IPS-18c (cell line): ENCODE data around the gene PPP1R3G.
"Not testable (repeated sequence)": the region's sequence is repeated elsewhere in the genome, so short reads cannot be mapped to it uniquely, and the experiment has no call there.

Source experiments
- H3K4me3 ChIP-seq: 2 replicates; pipeline ENCODE4 v1.7.0; 2013; ENCODE audit warnings: low read depth, mild to moderate bottlenecking, low read length, moderate library complexity; ENCODE audit not compliant: insufficient read depth
- H3K9me3 ChIP-seq: one replicate; pipeline ENCODE4 v1.6.1; 2013; ENCODE audit warnings: mild to moderate bottlenecking, low read length, moderate library complexity; ENCODE audit not compliant: control insufficient read depth, insufficient read depth

The PPP1R3G gene

GRCh38 chr6:5084781-5085647 is at the start of gene PPP1R3G:
TSS of gene PPP1R3G (plus strand) at chr6:5085341. CDS start at chr6:5085486, 145 bp downstream.
- H3K9me3 ChIP-seq: peaks cover 4% of the 10 kb centered on the region
- peak within 1 kb of the TSS; percentile 67 for H3K4me3 ChIP-seq

GRCh38 chr6:5036269-5036668 is 48.9 kb upstream of the PPP1R3G start:
- Histone ChIP-seq H3K4me3 (peak overlapping the region; percentile 15; the same call in 1 of the 2 replicates), H3K9me3 (no peaks in the 10 kb centered on the region)

DNA sequence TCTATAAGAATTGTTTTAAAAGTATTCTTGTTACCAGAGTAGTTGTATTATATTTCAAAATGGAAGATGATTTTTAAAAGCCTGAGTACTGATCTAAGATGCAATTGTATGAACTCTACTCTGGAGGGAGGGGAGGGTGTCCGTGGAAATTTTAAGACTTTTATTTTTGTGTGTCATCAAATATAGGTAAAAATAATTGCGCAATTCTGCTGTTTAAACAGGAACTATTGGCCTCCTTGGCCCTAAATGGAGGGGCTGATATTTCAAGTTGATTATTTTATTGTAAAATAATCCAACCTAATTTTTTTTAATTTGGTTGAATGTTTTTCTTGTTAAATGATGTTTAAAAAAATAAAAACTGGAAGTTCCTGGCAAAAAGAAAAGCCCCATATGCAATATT is 43.2 kb upstream of the PPP1R3G start:
- H3K9me3 ChIP-seq: no peaks in the 10 kb centered on the region
- no peak overlapping the region for H3K4me3 ChIP-seq

DNA sequence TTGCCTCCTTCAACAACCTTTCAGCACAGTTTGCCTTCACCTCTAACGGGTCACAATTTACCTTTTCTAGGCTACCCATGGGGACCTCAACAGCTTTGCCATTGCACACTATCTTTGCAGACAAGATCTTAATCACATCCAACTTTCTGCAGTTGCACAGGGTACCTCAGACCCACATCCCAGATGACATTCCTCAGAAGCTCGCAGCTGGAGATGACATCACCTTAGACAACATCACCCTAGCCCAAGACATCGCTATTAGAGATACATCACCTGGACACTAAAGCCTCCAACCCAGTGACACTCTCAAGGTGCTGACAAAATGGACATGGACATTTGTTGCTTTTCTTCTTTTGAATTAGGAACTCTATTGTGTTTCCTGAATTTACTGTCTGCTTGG is 42.7 kb upstream of the PPP1R3G start:
- Histone ChIP-seq H3K4me3 (no peak overlapping the region), H3K9me3 (no peaks in the 10 kb centered on the region)

- H3K4me3 ChIP-seq: no peak overlapping the region
Observed at GRCh38 chr6:5044866-5045265, 40.3 kb upstream of the PPP1R3G start.

DNA sequence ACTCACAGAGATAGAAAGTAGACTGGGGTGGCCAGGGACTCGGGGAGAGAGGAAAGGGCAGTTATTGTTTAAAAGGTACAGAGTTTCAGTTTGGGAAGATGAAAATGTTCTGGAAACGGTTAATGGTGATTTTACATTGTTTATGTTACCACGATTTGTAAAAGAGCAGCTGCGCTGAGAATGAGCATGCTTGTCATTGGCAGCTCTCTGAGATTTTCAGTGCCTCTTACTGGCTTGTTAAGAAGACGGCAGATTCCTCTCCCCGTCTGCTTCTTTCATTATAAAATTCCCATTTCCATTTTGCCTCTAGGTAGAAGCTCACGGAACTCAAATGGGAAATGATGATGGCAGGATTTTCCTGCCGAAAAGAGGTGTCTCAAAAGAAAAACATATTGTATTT is 39.7 kb upstream of the PPP1R3G start:
- no peaks in the 10 kb centered on the region for H3K9me3 ChIP-seq
- H3K4me3 ChIP-seq: no peak overlapping the region

More at GRCh38 chr6:5044866-5045265, 40.3 kb upstream of the PPP1R3G start:
- H3K9me3 ChIP-seq: no peaks in the 10 kb centered on the region

DNA sequence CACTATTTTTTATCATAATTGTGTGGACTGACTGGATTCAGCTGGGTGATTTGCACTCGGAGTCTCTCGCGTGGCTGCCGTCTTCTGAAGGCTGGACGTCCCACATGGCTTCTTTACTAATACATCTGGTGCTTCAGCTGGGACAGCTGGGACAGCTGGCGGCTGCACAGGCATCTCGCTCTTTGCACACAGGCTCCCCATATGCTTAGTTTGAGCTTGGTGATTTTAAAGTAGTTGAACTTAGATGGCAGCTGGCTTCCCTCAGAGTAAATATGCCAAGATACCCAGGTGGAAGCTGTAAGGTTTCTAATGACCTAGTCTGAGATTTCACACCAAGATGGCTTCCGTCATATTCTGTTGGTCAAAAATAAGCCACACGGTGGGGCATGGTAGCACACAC is 38.7 kb upstream of the PPP1R3G start:
- Histone ChIP-seq H3K4me3 (no peak overlapping the region), H3K9me3 (no peaks in the 10 kb centered on the region)

DNA sequence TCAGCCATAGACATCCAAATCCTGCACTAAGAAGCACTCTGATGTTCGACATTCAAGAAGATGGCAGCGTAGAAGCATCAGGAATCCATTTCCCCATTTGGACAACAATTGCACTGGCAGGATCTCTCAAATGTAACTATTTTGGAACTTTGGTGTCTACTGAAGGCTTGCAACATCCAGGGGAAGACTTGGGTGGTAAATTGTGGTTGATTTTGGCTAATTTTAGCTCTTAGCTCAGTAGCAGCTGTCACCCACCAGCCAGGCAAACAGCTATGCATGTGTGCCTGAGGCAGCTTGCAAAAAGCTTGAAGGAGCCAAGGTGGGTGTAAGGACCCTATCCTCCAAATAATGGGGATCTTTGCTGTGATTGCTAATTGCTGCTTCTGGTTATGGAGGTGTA is 35.1 kb upstream of the PPP1R3G start:
- Histone ChIP-seq H3K4me3 (no peak overlapping the region), H3K9me3 (peaks cover 6% of the 10 kb centered on the region)

- H3K4me3 ChIP-seq: no peak overlapping the region
Observed at GRCh38 chr6:5051394-5051793, 33.7 kb upstream of the PPP1R3G start.

GRCh38 chr6:5053038-5053437 is 32.1 kb upstream of the PPP1R3G start:
- Histone ChIP-seq H3K9me3 (peaks cover 7% of the 10 kb centered on the region), H3K4me3 (no peak overlapping the region)

More at GRCh38 chr6:5051394-5051793, 33.7 kb upstream of the PPP1R3G start:
- H3K9me3 ChIP-seq: peaks cover 7% of the 10 kb centered on the region

DNA sequence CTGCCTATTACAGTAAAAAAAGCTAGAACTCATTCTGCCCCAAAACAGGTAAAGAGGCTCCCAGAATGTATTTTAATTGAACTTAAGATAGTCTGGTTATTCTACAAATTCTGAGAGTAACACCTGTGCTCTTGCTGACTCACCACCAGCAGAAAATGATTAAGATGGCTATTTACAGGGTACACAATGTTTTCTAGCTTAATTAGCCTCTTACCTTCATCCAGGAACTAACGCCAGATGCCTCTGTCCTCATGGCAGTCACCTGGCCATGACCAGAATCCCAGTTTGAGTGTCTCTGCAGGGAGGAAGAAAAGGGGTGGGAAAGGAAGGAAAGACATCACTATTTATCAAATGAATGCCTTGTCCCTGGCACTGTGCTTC is 31.3 kb upstream of the PPP1R3G start:
- Histone ChIP-seq H3K9me3 (peaks cover 7% of the 10 kb centered on the region), H3K4me3 (no peak overlapping the region)

GRCh38 chr6:5054245-5054873 is 30.8 kb upstream of the PPP1R3G start:
- H3K4me3 ChIP-seq: no peak overlapping the region
- H3K9me3 ChIP-seq: peaks cover 7% of the 10 kb centered on the region

DNA sequence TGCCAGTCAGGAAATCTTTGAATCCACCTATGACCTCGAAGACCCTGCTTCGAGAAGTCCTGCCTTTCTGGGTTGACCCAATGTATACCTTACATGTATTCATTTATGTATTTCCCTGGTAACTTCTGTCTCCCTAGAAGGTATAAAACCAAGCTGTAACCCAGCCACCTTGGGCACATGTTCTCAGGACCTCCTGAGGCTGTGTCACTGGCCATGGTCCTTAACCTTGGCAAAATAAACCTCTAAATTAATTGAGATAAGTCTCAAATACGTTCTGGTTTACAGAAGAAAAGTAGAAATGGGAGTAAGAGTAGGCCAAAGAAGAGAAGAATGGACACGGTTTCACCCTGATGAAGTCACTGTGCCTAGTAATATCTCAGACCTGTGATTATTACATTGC is 30.0 kb upstream of the PPP1R3G start:
- no peak overlapping the region for H3K4me3 ChIP-seq
- H3K9me3 ChIP-seq: peaks cover 7% of the 10 kb centered on the region

DNA sequence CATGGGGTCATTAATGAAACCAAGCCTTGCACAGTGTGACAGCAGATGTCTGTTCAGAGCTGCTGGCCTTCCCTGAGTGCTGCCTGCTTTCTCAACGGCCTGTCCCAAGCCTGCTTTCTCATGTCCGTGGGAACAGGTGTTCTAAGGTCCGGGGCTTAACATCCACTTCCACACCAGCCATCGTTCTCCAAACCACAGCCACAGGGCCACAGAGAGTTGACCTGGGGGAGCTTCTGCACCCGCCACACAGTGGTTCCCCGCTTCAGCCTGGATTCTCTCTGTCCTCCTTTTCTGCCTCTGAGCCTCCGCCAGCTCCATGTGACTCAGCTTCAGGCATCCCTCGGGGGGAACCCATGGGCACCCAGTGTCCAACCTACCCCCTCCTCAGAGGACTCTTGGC is 26.9 kb upstream of the PPP1R3G start:
- peaks cover 3% of the 10 kb centered on the region for H3K9me3 ChIP-seq
- H3K4me3 ChIP-seq: no peak overlapping the region

DNA sequence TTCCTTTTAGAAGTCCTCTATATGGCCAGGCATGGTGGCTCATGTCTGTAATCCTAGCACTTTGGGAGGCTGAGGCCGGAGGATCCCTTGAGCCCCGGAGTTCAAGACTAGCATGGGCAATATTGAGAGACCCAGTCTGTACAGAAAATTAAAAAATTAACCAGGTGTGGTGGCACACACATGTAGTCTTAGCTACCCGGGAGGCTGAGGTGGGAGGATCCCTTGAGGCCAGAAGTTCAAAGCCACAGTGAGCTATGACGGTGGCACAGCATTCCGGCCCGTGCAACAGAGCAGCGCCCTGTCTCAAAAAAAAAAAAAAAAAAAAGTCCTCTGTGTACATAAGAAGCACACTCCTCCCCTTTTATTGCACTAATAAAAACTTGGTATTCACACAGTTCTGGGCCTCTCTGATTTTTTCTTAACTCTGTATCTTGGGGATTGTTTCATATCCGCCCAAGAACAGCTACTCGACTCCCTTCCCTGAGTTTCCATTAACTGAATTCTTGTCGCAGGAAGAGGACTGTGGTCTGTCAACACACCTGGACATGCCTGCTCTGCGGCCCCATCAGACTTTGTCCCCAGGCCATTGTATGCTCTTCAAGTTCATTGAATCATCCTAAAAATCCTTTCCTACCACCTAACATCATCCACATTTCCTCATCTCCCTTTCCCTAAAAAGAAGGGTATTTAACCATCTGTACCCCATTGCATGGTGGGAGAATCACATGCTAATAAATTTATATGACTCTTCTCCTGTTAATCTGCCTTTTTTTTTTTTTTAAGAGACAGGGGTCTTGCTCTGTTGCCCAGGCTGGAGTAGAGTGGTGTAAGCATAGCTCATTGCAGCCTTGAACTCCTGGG is 25.9 kb upstream of the PPP1R3G start:
- Histone ChIP-seq H3K9me3 (peaks cover 3% of the 10 kb centered on the region), H3K4me3 (no peak overlapping the region)

- H3K4me3 ChIP-seq: not testable (repeated sequence)
Observed at GRCh38 chr6:5060439-5060838, 24.7 kb upstream of the PPP1R3G start.

GRCh38 chr6:5061152-5061551 is 24.0 kb upstream of the PPP1R3G start:
- Histone ChIP-seq H3K4me3 (no peak overlapping the region), H3K9me3 (no peaks in the 10 kb centered on the region)

More at GRCh38 chr6:5060439-5060838, 24.7 kb upstream of the PPP1R3G start:
- not testable (repeated sequence) for H3K9me3 ChIP-seq
